DND-41 (cell line): Measurements from ENCODE around the gene SAMD9.
"Not testable (repeated sequence)": the region's sequence is repeated elsewhere in the genome, so short reads cannot be mapped to it uniquely, and the experiment has no call there.

Experiments
- ATAC-seq: fragments of 200-7000 bp; cut with Tn5 transposase; 3 replicates; pipeline ENCODE4 v1.9.1; 2021; ENCODE audit warnings: low read depth; ENCODE audit not compliant: insufficient read depth
- DNase-seq: peaks from one replicate; pipeline ENCODE4 v3.0.0-alpha.2; 2020
- H2AFZ ChIP-seq: 2 replicates; pipeline ENCODE4 v1.6.0; 2012; ENCODE audit warnings: low read depth, low read length
- H3K27ac ChIP-seq: 2 replicates; pipeline ENCODE4 v1.5.1; 2012; ENCODE audit warnings: low read length, inconsistent platforms
- H3K27me3 ChIP-seq: fragments of 200-600 bp; sonication (generic); 2 replicates; pipeline ENCODE4 v1.6.0; 2012; ENCODE audit warnings: low read length, mild to moderate bottlenecking, inconsistent platforms; ENCODE audit not compliant: insufficient read depth, poor library complexity
- H3K36me3 ChIP-seq: 2 replicates; pipeline ENCODE4 v1.5.1; 2012; ENCODE audit warnings: low read length, inconsistent platforms; ENCODE audit not compliant: insufficient read depth
- H3K4me1 ChIP-seq: 2 replicates; pipeline ENCODE4 v1.5.1; 2012; ENCODE audit warnings: mild to moderate bottlenecking, low read length; ENCODE audit not compliant: insufficient read depth
- H3K4me2 ChIP-seq: 2 replicates; pipeline ENCODE4 v1.6.0; 2012; ENCODE audit warnings: mild to moderate bottlenecking, moderate library complexity, low read length, inconsistent platforms; ENCODE audit not compliant: insufficient read depth
- H3K4me3 ChIP-seq, 2 experiments: fragments of 200-600 bp in 1 of 2; shearing (Covaris generic) in 1 of 2; 2 replicates each; pipeline ENCODE4 v1.5.1; 2012 to 2016; ENCODE audit warnings: inconsistent platforms in 2 of 2, low read length in 2 of 2, mild to moderate bottlenecking in 2 of 2, low read depth in 1 of 2, moderate library complexity in 1 of 2
- H3K79me2 ChIP-seq: 2 replicates; pipeline ENCODE4 v1.6.0; 2012; ENCODE audit warnings: low read length, inconsistent platforms; ENCODE audit not compliant: insufficient read depth
- H3K9ac ChIP-seq: 2 replicates; pipeline ENCODE4 v1.6.0; 2012; ENCODE audit warnings: low read depth, mild to moderate bottlenecking, inconsistent platforms, low read length, moderate library complexity
- H3K9me3 ChIP-seq: 2 replicates; pipeline ENCODE4 v1.5.1; 2012; ENCODE audit warnings: low read length, moderate library complexity, mild to moderate bottlenecking, inconsistent platforms; ENCODE audit not compliant: insufficient read depth, severe bottlenecking
- H4K20me1 ChIP-seq: 2 replicates; pipeline ENCODE4 v1.6.0; 2012; ENCODE audit warnings: low read length; ENCODE audit not compliant: insufficient read depth
- CTCF ChIP-seq: IDR thresholded peaks from 2 replicates; pipeline ENCODE4 v1.5.1; 2012; ENCODE audit warnings: borderline replicate concordance, low read length, moderate library complexity, mild to moderate bottlenecking; ENCODE audit not compliant: poor library complexity, severe bottlenecking; ENCODE audit errors: extremely low read depth
- EZH2 ChIP-seq: IDR thresholded peaks from 3 replicates; pipeline ENCODE4 v1.6.1; 2012; ENCODE audit warnings: borderline replicate concordance, low read depth, mild to moderate bottlenecking, moderate library complexity, low read length, inconsistent platforms; ENCODE audit not compliant: severe bottlenecking

Gene SAMD9

GRCh38 chr7:93062599-93062998 is 55.2 kb downstream of the SAMD9 start:
- DNase-seq (no peak), ATAC-seq (no peak)
- Histone ChIP-seq H3K79me2 (no peaks in the 10 kb centered on the region), H3K27me3 (peaks cover 15% of the 10 kb centered on the region), H3K9ac (no peak overlapping the region), H3K27ac (no peak overlapping the region), H3K4me3 (no peak overlapping the region), H3K9me3 (no peaks in the 10 kb centered on the region), H3K36me3 (no peaks in the 10 kb centered on the region), H3K4me2 (no peak overlapping the region), H2AFZ (no peak overlapping the region), H4K20me1 (no peaks in the 10 kb centered on the region), H3K4me1 (no peaks in the 10 kb centered on the region)
- TF ChIP-seq EZH2 (no peak), CTCF (no peak)

GRCh38 chr7:93060865-93061264 is 56.9 kb downstream of the SAMD9 start:
- H4K20me1 ChIP-seq: no peaks in the 10 kb centered on the region
- H3K4me1 ChIP-seq: no peaks in the 10 kb centered on the region
- TF ChIP-seq CTCF (no peak), EZH2 (no peak)
- H3K79me2 ChIP-seq: no peaks in the 10 kb centered on the region
- peaks cover 15% of the 10 kb centered on the region for H3K27me3 ChIP-seq
- no peak overlapping the region for H3K9ac ChIP-seq
- H2AFZ ChIP-seq: no peak overlapping the region
- H3K4me2 ChIP-seq: no peak overlapping the region
- no peak overlapping the region for H3K27ac ChIP-seq
- no peak overlapping the region for H3K4me3 ChIP-seq
- no peaks in the 10 kb centered on the region for H3K36me3 ChIP-seq
- no peaks in the 10 kb centered on the region for H3K9me3 ChIP-seq
- DNase-seq (no peak), ATAC-seq (no peak)

- TF ChIP-seq EZH2: no peak
- TF ChIP-seq CTCF: no peak
- no peaks in the 10 kb centered on the region for H4K20me1 ChIP-seq
- no peak overlapping the region for H3K9ac ChIP-seq
- no peak for DNase-seq
- H3K27ac ChIP-seq: no peak overlapping the region
- peaks cover 4% of the 10 kb centered on the region; the same call in 1 of the 2 replicates for H3K4me1 ChIP-seq
- no peaks in the 10 kb centered on the region for H3K79me2 ChIP-seq
- no peaks in the 10 kb centered on the region for H3K9me3 ChIP-seq
- H2AFZ ChIP-seq: no peak overlapping the region
- ATAC-seq: no peak
- no peak overlapping the region for H3K4me3 ChIP-seq
- H3K27me3 ChIP-seq: peaks cover 15% of the 10 kb centered on the region
- no peak overlapping the region for H3K4me2 ChIP-seq
- no peaks in the 10 kb centered on the region for H3K36me3 ChIP-seq
Measured at GRCh38 chr7:93060025-93060424, 57.8 kb downstream of the SAMD9 start.

GRCh38 chr7:93056621-93057020 is 61.2 kb downstream of the SAMD9 start:
- not testable (repeated sequence) for H3K27me3 ChIP-seq, ATAC-seq, H3K4me2 ChIP-seq, H3K9me3 ChIP-seq, H3K9ac ChIP-seq, H3K4me1 ChIP-seq, H3K79me2 ChIP-seq, DNase-seq, H2AFZ ChIP-seq, H4K20me1 ChIP-seq, H3K27ac ChIP-seq, H3K36me3 ChIP-seq, H3K4me3 ChIP-seq
